ENCODE data around the gene TPCN1. TPM values are rescaled to one million over a fixed set of nuclear protein-coding genes. Genes with fewer than 3 reads are reported as not detected.

TPCN1 gene
- total RNA-seq = 5.2 and 10.2 TPM in 2 replicates

GRCh38 chr12:113221181-113221996, at the start of gene TPCN1:
Gene TPCN1 (plus strand): TSS chr12:113221464. CDS start chr12:113226853, 5,389 bp downstream.

GRCh38 chr12:113185180-113186032, 35.9 kb upstream of the TPCN1 start, which contains the start of the genes DDX54 and RITA1:
Gene DDX54 (minus strand): TSS chr12:113185478. CDS start chr12:113185451, 27 bp downstream.
Gene RITA1 (plus strand): TSS chr12:113185721. CDS start chr12:113186747, 1,026 bp downstream.

GRCh38 chr12:113334786-113335539, 113.7 kb downstream of the TPCN1 start, which contains the start of gene SLC8B1:
Gene SLC8B1 (minus strand): TSS chr12:113335109. CDS start chr12:113332878, 2,231 bp downstream.

Other genes with a start within 250 kb of the TPCN1 start
- 5.8 and 11.4 TPM in 2 replicates for gene OAS2, start 242.9 kb upstream of the TPCN1 start, total RNA-seq
- under 0.01 TPM in 1 of 2 replicates, not detected in the other for gene DTX1, start 164.7 kb upstream of the TPCN1 start, total RNA-seq
- not detected in 2 replicates for gene RASAL1, start 85.7 kb upstream of the TPCN1 start, total RNA-seq
- not detected in 2 replicates for gene CFAP73, start 71.7 kb upstream of the TPCN1 start, total RNA-seq
- gene DDX54, start 36.0 kb upstream of the TPCN1 start, total RNA-seq = 38.2 and 43.4 TPM in 2 replicates
- gene RITA1, start 35.7 kb upstream of the TPCN1 start, total RNA-seq = 14.9 and 15.0 TPM in 2 replicates
- 15.1 and 21.6 TPM in 2 replicates for gene SLC8B1, start 113.6 kb downstream of the TPCN1 start, total RNA-seq
- 12.4 and 24.6 TPM in 2 replicates for gene PLBD2, start 137.1 kb downstream of the TPCN1 start, total RNA-seq
- gene SDS, start 182.4 kb downstream of the TPCN1 start, total RNA-seq = not detected in 2 replicates
- gene SDSL, start 200.9 kb downstream of the TPCN1 start, total RNA-seq = 6.8 and 7.0 TPM in 2 replicates

All from endothelial cell of coronary artery (primary cell).